GM18517 (cell line): ENCODE results near the gene SMC1B.
"Not testable (repeated sequence)": the region's sequence is repeated elsewhere in the genome, so short reads cannot be mapped to it uniquely, and the experiment has no call there.

Source experiments
- ATAC-seq: cut with Tn5 transposase; IDR thresholded peaks from one replicate; pipeline ENCODE4 v1.9.1; 2021; ENCODE audit warnings: mild to moderate bottlenecking, moderate library complexity; ENCODE audit not compliant: unreplicated experiment

The SMC1B gene

GRCh38 chr22:45351956-45352355 lies 61.4 kb downstream of the SMC1B start:
- no peak for ATAC-seq

- ATAC-seq = no peak
Observed at GRCh38 chr22:45349916-45350315, 63.5 kb downstream of the SMC1B start.

DNA sequence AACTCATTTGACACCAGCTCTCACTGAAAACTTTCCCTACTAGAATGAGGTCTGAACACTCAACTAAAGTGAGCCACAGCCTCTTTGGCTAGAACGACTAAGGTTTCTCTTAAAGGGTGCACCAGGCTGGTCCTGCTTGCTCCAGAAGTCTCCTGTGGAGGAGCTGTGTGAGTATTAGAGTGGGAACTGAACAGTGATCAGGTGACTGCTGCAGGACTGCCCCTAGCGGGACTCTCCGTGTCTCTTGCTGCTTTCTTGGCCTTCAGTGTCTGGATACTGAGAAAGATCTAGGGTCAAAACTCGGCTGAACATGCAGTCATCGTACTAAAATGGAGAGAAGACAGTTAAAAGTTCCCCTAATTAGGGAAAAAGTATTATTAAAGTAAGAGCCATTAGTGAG lies 69.1 kb downstream of the SMC1B start:
- ATAC-seq = no peak

GRCh38 chr22:45343143-45343542 lies 70.3 kb downstream of the SMC1B start:
- no peak for ATAC-seq

DNA sequence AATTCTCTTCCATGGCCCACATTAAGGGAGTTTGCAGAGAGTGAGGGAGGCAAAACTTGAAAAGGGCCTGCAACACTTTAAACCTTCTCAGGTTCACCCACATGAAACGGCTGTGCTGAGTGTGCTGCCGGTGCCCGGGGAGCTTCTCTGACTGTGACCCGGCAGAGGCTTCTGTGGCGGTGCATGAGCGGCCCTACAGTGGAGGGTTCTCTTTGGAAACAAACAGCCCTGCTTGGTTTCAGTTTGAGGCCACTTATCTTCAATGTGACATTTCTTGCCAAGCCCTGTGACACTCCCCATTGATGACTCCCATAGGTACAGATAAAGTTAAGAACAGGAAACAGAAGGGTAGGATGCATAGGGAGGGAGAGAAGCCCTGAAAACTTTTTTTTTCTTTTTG lies 71.9 kb downstream of the SMC1B start:
- no peak for ATAC-seq

DNA sequence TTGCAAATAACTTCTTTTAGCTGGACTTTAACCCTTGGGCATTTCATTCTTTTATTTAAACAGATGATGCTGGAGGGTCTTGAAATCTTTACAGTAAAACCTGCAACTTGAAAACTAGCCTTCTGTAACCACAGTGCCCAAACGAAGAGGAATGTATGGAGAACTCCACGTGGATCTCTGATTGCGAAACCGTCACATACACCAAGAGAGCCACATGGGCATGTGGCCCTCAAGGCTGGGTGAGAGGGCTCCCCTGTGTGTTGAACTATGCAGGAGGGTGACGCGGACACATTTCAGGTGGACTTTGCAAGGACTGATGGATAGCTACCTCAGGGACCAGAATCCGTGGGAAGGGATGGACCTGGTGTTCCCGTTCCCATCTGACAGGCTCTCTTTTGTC lies 73.1 kb downstream of the SMC1B start:
- no peak for ATAC-seq

GRCh38 chr22:45338795-45339194 lies 74.6 kb downstream of the SMC1B start:
- no peak for ATAC-seq

- ATAC-seq = no peak
Observed at GRCh38 chr22:45337536-45337935, 75.9 kb downstream of the SMC1B start.

- no peak for ATAC-seq
Observed at GRCh38 chr22:45336971-45337431, 76.4 kb downstream of the SMC1B start.

- ATAC-seq = no peak
Observed at GRCh38 chr22:45335854-45336522, 77.4 kb downstream of the SMC1B start.

GRCh38 chr22:45335021-45335818 lies 78.2 kb downstream of the SMC1B start:
- ATAC-seq = no peak

DNA sequence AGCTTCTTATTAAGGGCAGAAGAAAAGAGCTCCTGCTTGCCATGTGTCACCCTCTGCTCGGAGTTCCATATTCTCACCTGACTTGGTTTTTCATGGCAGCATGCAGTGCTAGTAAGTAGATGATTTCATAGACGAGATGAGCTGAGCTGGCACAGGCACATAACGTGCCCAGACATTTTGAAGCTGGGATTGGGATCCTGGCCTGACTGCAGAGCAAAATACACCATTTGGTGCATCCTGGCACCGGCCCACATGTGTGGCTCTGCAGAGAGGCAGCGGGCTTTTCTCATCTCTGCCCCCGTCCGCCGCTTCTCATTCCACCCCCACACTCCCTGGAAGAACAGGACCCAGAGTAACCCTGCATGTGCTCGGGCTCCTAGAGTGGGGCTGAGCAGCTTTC lies 78.9 kb downstream of the SMC1B start:
- ATAC-seq = no peak

GRCh38 chr22:45334068-45334467 lies 79.3 kb downstream of the SMC1B start:
- no peak for ATAC-seq

GRCh38 chr22:45332001-45332400 lies 81.4 kb downstream of the SMC1B start:
- ATAC-seq = no peak

DNA sequence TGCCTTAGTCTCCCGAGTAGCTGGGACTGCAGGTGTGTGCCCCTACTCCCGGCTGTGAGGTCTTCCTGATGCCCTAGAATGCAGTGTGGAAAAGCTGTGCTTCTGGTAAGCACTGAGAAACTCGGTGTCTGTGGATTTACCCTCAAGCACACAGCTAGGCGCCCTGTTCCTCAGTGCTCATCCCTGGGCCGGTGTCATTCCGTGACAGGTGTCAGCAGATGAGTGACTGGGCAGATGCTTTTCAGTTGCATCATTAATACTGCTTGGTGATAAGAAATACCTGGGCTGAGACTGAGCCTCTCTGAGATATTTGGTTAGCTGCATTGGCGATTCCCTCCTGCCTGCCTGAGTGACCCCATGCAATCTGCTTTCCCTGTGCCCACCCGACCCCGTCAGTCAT lies 81.9 kb downstream of the SMC1B start:
- ATAC-seq = no peak

GRCh38 chr22:45330548-45330947 lies 82.9 kb downstream of the SMC1B start:
- no peak for ATAC-seq

DNA sequence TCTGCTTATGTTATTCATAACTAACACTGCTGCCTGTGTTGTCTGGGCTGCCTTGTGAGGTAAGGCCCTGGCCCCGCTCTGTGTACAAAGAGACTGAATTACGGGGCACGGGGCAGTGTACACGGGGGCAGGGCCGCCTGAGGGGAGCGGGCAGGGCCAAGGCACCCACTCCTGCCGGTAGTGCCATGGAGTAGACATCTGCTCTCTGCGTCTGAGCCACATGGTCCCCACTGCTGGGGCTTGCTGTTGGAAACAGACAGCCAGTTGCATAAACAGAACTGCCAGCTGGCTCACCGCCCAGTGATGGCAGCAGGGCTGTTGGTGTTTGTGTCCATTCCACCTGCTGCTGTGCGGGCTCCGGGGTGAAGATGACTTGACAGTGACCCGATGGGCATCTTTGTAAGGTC lies 83.9 kb downstream of the SMC1B start:
- ATAC-seq = no peak

DNA sequence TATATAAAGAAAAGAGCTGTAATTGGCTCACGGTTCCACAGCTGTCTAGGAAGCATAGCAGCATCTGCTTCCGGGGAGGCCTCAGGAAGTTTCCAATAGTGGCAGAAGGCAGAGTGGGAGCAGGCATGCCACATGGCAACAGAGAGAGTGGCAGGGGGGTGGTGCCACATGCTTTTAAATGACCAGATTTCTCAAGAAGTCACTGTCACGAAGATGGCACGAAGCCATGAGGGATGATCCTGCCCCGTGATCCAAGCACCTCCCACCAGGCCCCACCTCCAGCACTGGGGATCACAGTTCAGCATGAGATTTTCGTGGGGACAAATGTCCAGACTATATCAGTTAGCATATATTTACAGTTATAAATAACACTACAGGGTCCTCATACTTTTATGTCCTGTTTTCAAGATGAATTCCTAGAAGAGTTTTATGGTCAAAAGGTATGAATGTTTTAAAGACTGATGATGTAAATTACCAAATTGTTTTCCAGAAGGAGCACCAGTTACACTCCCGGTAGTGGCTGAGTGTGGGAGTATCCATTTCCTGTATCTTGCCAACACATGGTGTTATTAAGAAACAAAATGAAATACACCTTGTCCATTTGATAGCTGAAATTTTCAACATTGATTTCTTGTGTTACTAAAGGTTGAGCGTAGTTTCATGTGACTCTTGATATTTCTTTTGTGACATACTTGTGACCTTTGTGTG lies 84.4 kb downstream of the SMC1B start:
- ATAC-seq = no peak

DNA sequence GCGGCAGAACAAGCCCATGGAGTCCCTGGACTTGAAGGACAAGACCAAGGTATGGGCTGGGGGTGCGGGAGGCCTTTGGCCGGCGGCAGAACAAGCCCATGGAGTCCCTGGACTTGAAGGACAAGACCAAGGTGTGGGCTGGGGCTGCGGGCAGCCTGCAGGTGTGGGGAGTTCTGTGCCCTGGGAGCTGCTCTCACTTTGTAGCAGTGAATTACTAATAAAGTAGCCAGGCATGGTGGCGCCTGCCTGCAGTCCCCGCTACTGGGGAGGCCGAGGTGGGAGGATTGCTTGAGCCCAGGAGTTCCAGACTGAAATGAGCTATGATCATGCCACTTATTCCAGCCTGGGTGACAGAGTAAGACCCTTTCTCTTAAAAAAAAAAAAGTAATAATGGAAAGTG lies 85.1 kb downstream of the SMC1B start:
- ATAC-seq = not testable (repeated sequence)

- ATAC-seq = no peak
Observed at GRCh38 chr22:45324311-45324711, 89.1 kb downstream of the SMC1B start.

- no peak for ATAC-seq
Observed at GRCh38 chr22:45323695-45324094, 89.7 kb downstream of the SMC1B start.
